Hepatocyte (in vitro differentiated cells): ENCODE results near the gene MVB12B.

Experiments
- CTCF ChIP-seq: fragments of 200-600 bp; sonication (generic); IDR thresholded peaks from 2 replicates; pipeline ENCODE4 v1.5.1; 2016; ENCODE audit warnings: antibody characterized with exemption, mild to moderate bottlenecking; ENCODE audit not compliant: poor library complexity
- EZH2 ChIP-seq: fragments of 200-600 bp; sonication (generic); IDR thresholded peaks from 2 replicates; pipeline ENCODE4 v1.6.1; 2016; ENCODE audit warnings: antibody characterized with exemption, mild to moderate bottlenecking, borderline replicate concordance

DNA sequence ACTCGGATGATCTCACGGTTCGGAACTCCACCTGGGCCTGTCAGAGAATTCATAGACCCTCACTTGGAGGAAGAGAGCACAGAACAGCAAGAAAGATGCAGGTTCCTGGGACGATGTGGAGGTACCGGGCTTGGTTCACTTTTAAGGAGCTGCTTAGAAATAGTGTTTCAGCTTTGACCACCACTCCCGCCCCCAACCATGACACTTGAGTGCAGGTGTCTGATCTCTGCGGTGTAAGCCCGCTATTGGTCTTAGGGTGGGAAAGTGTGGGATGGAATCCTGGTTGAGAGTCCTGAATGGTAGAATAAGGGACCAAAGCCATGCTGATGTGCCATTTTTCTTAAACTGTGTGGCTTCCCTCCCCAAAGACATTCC lies 189.9 kb downstream of the MVB12B start:
- no peak for TF ChIP-seq CTCF
- TF ChIP-seq EZH2, result no peak
